K562 (cell line): ENCODE results near the gene PGPEP1. TPM values are rescaled to one million over a fixed set of nuclear protein-coding genes. Genes with fewer than 3 reads are reported as not detected.

ENCODE experiments used
- ATAC-seq: fragments of 200-7000 bp; cut with Tn5 transposase; 3 replicates; pipeline ENCODE4 v1.9.1; 2020; ENCODE audit warnings: moderate library complexity
- BruUV-seq: library from RNA; stranded (reverse); fragments of 400-500 nt; replicated peaks from 2 replicates; lab custom pipeline; 2021; lab: Mats Ljungman, UMichigan
- CTCF ChIA-PET: fragments of 300-600 bp; formaldehyde crosslinking; extraction: SDS; loops from one replicate; lab custom pipeline; 2021; ENCODE audit warnings: low intra/inter-chr PET ratio; lab: Yijun Ruan, JAX
- POLR2A ChIA-PET: fragments of 300-600, 350-650 bp; sonication (Branson Sonifier 250); formaldehyde crosslinking; extraction: SDS; loops from one replicate; lab custom pipeline; 2021; ENCODE audit warnings: antibody characterized with exemption, inconsistent platforms; lab: Yijun Ruan, JAX
- DNase-seq, 4 experiments: peaks; one replicate each; pipeline versions ENCODE4 v3.0.0 to v3.0.0-alpha.2; 2011 to 2018; ENCODE audit warnings: low spot score in 3 of 4, mixed read lengths in 3 of 4; ENCODE audit errors: extremely low read depth in 1 of 4
- FAIRE-seq: peaks from 2 replicates; lab custom pipeline; 2011; peaks lifted over from hg19 to GRCh38; lab: Jason Lieb, UNC
- H2AFZ ChIP-seq: 2 replicates; pipeline ENCODE4 v1.6.0; 2011; ENCODE audit warnings: low read depth, low read length, control low read depth, inconsistent platforms
- H3K27ac ChIP-seq: fragments of 200-600 bp; 3 replicates; pipeline ENCODE4 v1.8.0; 2011; ENCODE audit warnings: low read depth, mild to moderate bottlenecking, control low read depth, inconsistent platforms, low read length, moderate library complexity, mixed read lengths; ENCODE audit errors: extremely low read depth
- H3K27me3 ChIP-seq, 2 experiments: fragments of 300-600 bp in 1 of 2; 2 replicates in 1 of 2; 3 replicates in 1 of 2; pipeline versions ENCODE4 v1.6.0 to v1.8.0; 2011; ENCODE audit warnings: inconsistent platforms in 2 of 2, low read length in 2 of 2, mild to moderate bottlenecking in 1 of 2, mixed read lengths in 1 of 2, moderate library complexity in 1 of 2; ENCODE audit not compliant: control insufficient read depth in 2 of 2, insufficient read depth in 2 of 2
- H3K36me3 ChIP-seq: fragments of 300-600 bp; 3 replicates; pipeline ENCODE4 v1.8.0; 2011; ENCODE audit warnings: mild to moderate bottlenecking, low read length, inconsistent platforms; ENCODE audit not compliant: control insufficient read depth, insufficient read depth
- H3K4me1 ChIP-seq, 2 experiments: fragments of 200-600 bp in 1 of 2; replicated peaks in 1 of 2; 2 replicates in 1 of 2; 3 replicates in 1 of 2; pipeline versions ENCODE4 v1.5.1 to v1.8.0; 2011; ENCODE audit warnings: inconsistent platforms in 2 of 2, low read length in 2 of 2, mild to moderate bottlenecking in 1 of 2, mixed read lengths in 1 of 2, moderate library complexity in 1 of 2; ENCODE audit not compliant: control insufficient read depth in 2 of 2, insufficient read depth in 2 of 2
- H3K4me2 ChIP-seq: 2 replicates; pipeline ENCODE4 v1.6.1; 2011; ENCODE audit warnings: low read length, control low read depth, inconsistent platforms, mixed read lengths; ENCODE audit not compliant: insufficient read depth
- H3K4me3 ChIP-seq: fragments of 200-600 bp; sonication (generic), shearing (Covaris generic); 2 replicates; pipeline ENCODE4 v1.5.1; 2016; ENCODE audit warnings: control low read depth, inconsistent platforms
- H3K79me2 ChIP-seq: fragments of 200-600 bp; 3 replicates; pipeline ENCODE4 v1.8.0; 2011; ENCODE audit warnings: low read length, inconsistent platforms; ENCODE audit not compliant: control insufficient read depth, insufficient read depth
- H3K9ac ChIP-seq, 2 experiments: 2 replicates each; pipeline versions ENCODE4 v1.6.0 to v1.6.1; 2011; ENCODE audit warnings: low read depth in 2 of 2, low read length in 2 of 2, control low read depth in 1 of 2, inconsistent platforms in 1 of 2, mild to moderate bottlenecking in 1 of 2, mixed read lengths in 1 of 2; ENCODE audit not compliant: insufficient read depth in 1 of 2
- H3K9me1 ChIP-seq: one replicate; pipeline ENCODE4 v1.6.0; 2011; ENCODE audit warnings: inconsistent platforms, mild to moderate bottlenecking, low read length, moderate library complexity; ENCODE audit not compliant: control insufficient read depth, insufficient read depth
- H3K9me3 ChIP-seq: replicated peaks from 2 replicates; pipeline ENCODE4 v1.5.1; 2011; ENCODE audit warnings: low read depth, low read length, inconsistent platforms; ENCODE audit not compliant: control insufficient read depth, insufficient read depth
- H4K20me1 ChIP-seq: replicated peaks from 2 replicates; pipeline ENCODE4 v1.6.1; 2011; ENCODE audit warnings: low read length, inconsistent platforms, mixed read lengths; ENCODE audit not compliant: control insufficient read depth, insufficient read depth
- FIP1L1 ChIP-seq: fragments of 200-400 bp; formaldehyde crosslinking; IDR thresholded peaks from 2 replicates; pipeline ENCODE4 v1.6.1; 2018; ENCODE audit warnings: mild to moderate bottlenecking, low read depth, low read length; ENCODE audit not compliant: poor library complexity, severe bottlenecking
- FOSL1 ChIP-seq: fragments of 200-800 bp; sonication (Bioruptor generic); conservative IDR thresholded peaks from 2 replicates; pipeline ENCODE4 v1.6.1; 2016; ENCODE audit warnings: missing genetic modification characterization, missing compliant biosample characterization
- HLTF ChIP-seq: fragments of 450-650 bp; IDR thresholded peaks from 2 replicates; pipeline ENCODE4 v1.6.1; 2016
- L3MBTL2 ChIP-seq: fragments of 450-650 bp; IDR thresholded peaks from 2 replicates; pipeline ENCODE4 v1.6.1; 2016; ENCODE audit warnings: mild to moderate bottlenecking, moderate library complexity
- NBN ChIP-seq: fragments of 450-650 bp; IDR thresholded peaks from 2 replicates; pipeline ENCODE4 v1.6.1; 2016; ENCODE audit warnings: low read depth, mild to moderate bottlenecking
- NFIX ChIP-seq: fragments of 250-450 bp; sonication (Bioruptor Pico); IDR thresholded peaks from 2 replicates; pipeline ENCODE4 v1.4.0; 2020; ENCODE audit warnings: low read depth, mild to moderate bottlenecking, moderate library complexity
- NR0B1 ChIP-seq: fragments of 450-650 bp; IDR thresholded peaks from one replicate; pipeline ENCODE4 v1.6.1; 2018; ENCODE audit warnings: mild to moderate bottlenecking, moderate library complexity; ENCODE audit not compliant: partially characterized antibody
- NR2C2 ChIP-seq, 2 experiments: fragments of 200-800 bp in 1 of 2; sonication (Bioruptor generic) in 1 of 2; sonication (generic) in 1 of 2; formaldehyde crosslinking in 1 of 2; IDR thresholded peaks; 2 replicates each; pipeline versions ENCODE4 v1.6.1 to v1.8.0; 2016 to 2022; ENCODE audit warnings: mild to moderate bottlenecking in 1 of 2, missing compliant biosample characterization in 1 of 2, missing genetic modification characterization in 1 of 2, missing genetic modification reagents in 1 of 2
- SMC3 ChIP-seq: conservative IDR thresholded peaks from 2 replicates; pipeline ENCODE4 v1.6.1; 2011; ENCODE audit warnings: low read depth, low read length, improper control_type of control experiment; ENCODE audit not compliant: insufficient read depth
- TBP ChIP-seq: optimal IDR thresholded peaks from 2 replicates; pipeline ENCODE3; 2011; ENCODE audit warnings: low read depth, low read length, improper control_type of control experiment
- ZFP36 ChIP-seq: fragments of 150-350 bp; IDR thresholded peaks from 2 replicates; pipeline ENCODE4 v1.6.1; 2018; ENCODE audit warnings: low read length, low read depth; ENCODE audit not compliant: partially characterized antibody
- ZNF408 ChIP-seq: fragments of 250-450 bp; sonication (Bioruptor Pico); IDR thresholded peaks from 2 replicates; pipeline ENCODE4 v1.4.0; 2020; ENCODE audit warnings: low read depth, mild to moderate bottlenecking, moderate library complexity
- ZNF561 ChIP-seq: fragments of 450-650 bp; formaldehyde crosslinking; conservative IDR thresholded peaks from 2 replicates; pipeline ENCODE4 v1.4.0; 2020; ENCODE audit warnings: mild to moderate bottlenecking, moderate library complexity
- WGBS: fragments of 100-300 bp; shearing (Covaris generic); methylation state at CpG from one replicate; pipeline ENCODE4 v1.1.6; 2016; ENCODE audit warnings: low coverage, mixed read lengths; ENCODE audit not compliant: insufficient coverage; ENCODE audit errors: missing lambda C conversion rate; 5-methylcytosine and 5-hydroxymethylcytosine counted together
- in situ Hi-C: fragments of 300-500 bp; cut with MboI; formaldehyde crosslinking; loops from 4 replicates; pipeline ENCODE4 v1.15.0; 2018; ENCODE audit warnings: inconsistent platforms, mixed read lengths
- intact Hi-C: fragments of 100-400 bp; cut with micrococcal nuclease; formaldehyde crosslinking; loops from 2 replicates; pipeline ENCODE4 v1.14.2; 2022
- polyA plus RNA-seq, 8 experiments: library from polyadenylated mRNA; depleted of rRNA in 4 of 8; stranded (reverse) in 5 of 8; unstranded in 3 of 8; fragments of >200 nt; fragmentation: Nextera tagmentation in 2 of 8; fragmentation: Illumina TruSeq in 1 of 8; extraction: Ambion mirVana in 2 of 8; extraction: Trizol in 1 of 8; gene quantifications; 2 replicates each; pipeline versions ENCODE4 v1.2.1 to v1.2.3, GENCODE V29; 2011 to 2014; ENCODE audit warnings: inconsistent platforms in 1 of 8, missing spikeins in 1 of 8
- total RNA-seq, 7 experiments: library from RNA; depleted of rRNA in 6 of 7; stranded (reverse); fragments of >200 nt in 6 of 7; fragmentation: Illumina TruSeq in 2 of 7; extraction: Trizol in 2 of 7; gene quantifications; 2 replicates each; pipeline versions ENCODE4 v1.2.1 to v1.2.3, GENCODE V29; 2011 to 2021; ENCODE audit warnings: low replicate concordance in 1 of 7

PGPEP1 gene
- total and polyA plus RNA-seq, 9 of the 15 experiments (the other 6 are each of a cell fraction or from before 2014, with no cell fraction given) = 10.0 to 69.6 (median 33.5) TPM

DNA sequence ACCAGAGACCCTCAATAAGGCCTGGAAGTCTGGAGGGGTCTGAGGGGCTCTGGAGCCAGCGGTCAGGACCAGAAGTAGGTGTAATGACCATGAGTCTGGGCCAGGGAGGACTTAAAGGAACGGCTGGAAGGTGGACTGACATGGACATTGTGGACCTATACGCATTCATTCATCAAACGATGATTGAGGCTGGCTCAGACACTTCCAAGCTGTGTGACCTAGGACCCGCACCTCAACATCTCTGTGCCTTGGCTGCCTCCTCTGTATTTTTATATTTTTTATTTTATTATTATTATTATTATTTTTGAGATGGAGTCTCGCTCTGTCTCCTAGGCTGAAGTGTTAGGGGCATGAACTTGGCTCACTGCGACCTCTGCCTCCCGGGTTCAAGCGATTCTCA, 66.4 kb downstream of the PGPEP1 start (continued):
- TF ChIP-seq NR0B1 (no peak), TBP (no peak), FOSL1 (tag) (no peak), ZFP36 (peak; percentile 69)

- BruUV-seq = no TSS peak
- no peaks in the 10 kb centered on the region for H3K79me2 ChIP-seq
- peak; percentile 63 to 81 (median 72) for DNase-seq
- POLR2A ChIA-PET = no interaction called here
- no peaks in the 10 kb centered on the region for H3K27me3 ChIP-seq
- H4K20me1 ChIP-seq = no peaks in the 10 kb centered on the region
- in situ Hi-C loops (loop anchor here (5.0 kb wide), 2 partner anchors 66 to 136 kb away; partner anchors contain the start of genes IQCN and PGPEP1), intact Hi-C loops (loop anchor here (2.0 kb wide), 1 partner anchor 67 kb away; the partner anchor contains the start of gene PGPEP1)
- no peaks in the 10 kb centered on the region for H3K9me3 ChIP-seq
- peak overlapping the region in 1 of 2 experiments; percentile 89; a peak in 2 of 4 replicates for H3K9ac ChIP-seq
- peaks cover 3 to 25% of the 10 kb centered on the region in 2 experiments; a peak in 3 of 5 replicates for H3K4me1 ChIP-seq
- WGBS = 27% methylated on average over 10 of the region's 10 CpGs
- CTCF ChIA-PET = interaction anchor here (4.1 kb wide), 1 partner anchor 59 kb away, joined by 34 read pairs; no protein-coding TSS in a partner anchor
- H3K9me1 ChIP-seq = no peaks in the 10 kb centered on the region
- peak overlapping the region; percentile 39; the same call in 1 of the 3 replicates for H3K27ac ChIP-seq
- peak; percentile 86 for ATAC-seq
- no peaks in the 10 kb centered on the region for H3K36me3 ChIP-seq
- no peak overlapping the region for H3K4me3 ChIP-seq
- 0 out of 2 replicates have a peak overlapping the region, but pooled peaks have one; percentile 9 for H3K4me2 ChIP-seq
- peak overlapping the region; percentile 90 for H2AFZ ChIP-seq
- peak; percentile 81 for FAIRE-seq
- TF ChIP-seq NR2C2 (CRISPR knock-in tag; IDR thresholded peaks at IDR 0.05) (peak; percentile 55; the same call in 1 of the 2 replicates), NR2C2 (tag; IDR thresholded peaks at IDR 0.05) (peak; percentile 45; the same call in 1 of the 2 replicates), NBN (peak; percentile 60; the same call in 1 of the 2 replicates), ZNF561 (CRISPR knock-in tag) (no peak), SMC3 (peak; percentile 78), HLTF (no peak), L3MBTL2 (0 out of 2 replicates have a peak, but pooled peaks have one; percentile 48), FIP1L1 (no peak), NFIX (CRISPR knock-in tag) (no peak), ZNF408 (CRISPR knock-in tag) (no peak)
Measured at GRCh38 chr19:18408053-18408476, 67.7 kb downstream of the PGPEP1 start.
